Measurements from ENCODE around the gene RPL29.

GRCh38 chr3:51982352-51982837, 13.3 kb downstream of the RPL29 start:
- TF ChIP-seq POLR2AphosphoS5 (IDR thresholded peaks at IDR 0.05) (no peak), CTCF (IDR thresholded peaks at IDR 0.05) (peak in 3 of 4 experiments; percentile 36 to 62 (median 42)), POLR2A (IDR thresholded peaks at IDR 0.05) (no peak), EP300 (IDR thresholded peaks at IDR 0.05) (no peak)

Data from sigmoid colon (tissue), 4 donors.